Activated T-helper 1 cell treated with Interleukin-2 at 50 U/mL for 16 hours (primary cell): Measurements from ENCODE around the gene SMIM30.
"Not testable (repeated sequence)": the region's sequence is repeated elsewhere in the genome, so short reads cannot be mapped to it uniquely, and the experiment has no call there.

Source experiments
- DNase-seq: peaks from one replicate; pipeline ENCODE4 v3.0.0-alpha.2; 2020; ENCODE audit warnings: low read depth

Gene SMIM30

GRCh38 chr7:113118074-113118959, at the start of gene SMIM30:
TSS of gene SMIM30 (minus strand) at chr7:113118554. CDS start at chr7:113117578, 976 bp downstream.
- peak; percentile 77 for DNase-seq

GRCh38 chr7:113166176-113166575, 47.8 kb upstream of the SMIM30 start:
- not testable (repeated sequence) for DNase-seq

- DNase-seq: no peak
Observed at GRCh38 chr7:113161050-113161449, 42.7 kb upstream of the SMIM30 start.

GRCh38 chr7:113159746-113160339, 41.5 kb upstream of the SMIM30 start:
- DNase-seq: no peak

- no peak for DNase-seq
Observed at GRCh38 chr7:113158756-113159155, 40.4 kb upstream of the SMIM30 start.

GRCh38 chr7:113154117-113154516, 35.8 kb upstream of the SMIM30 start:
- DNase-seq: no peak

- DNase-seq: no peak
Observed at GRCh38 chr7:113144817-113145216, 26.5 kb upstream of the SMIM30 start.

- DNase-seq: no peak
Observed at GRCh38 chr7:113143486-113144257, 25.3 kb upstream of the SMIM30 start.

- no peak for DNase-seq
Observed at GRCh38 chr7:113142385-113143119, 24.2 kb upstream of the SMIM30 start.

GRCh38 chr7:113141803-113142202, 23.4 kb upstream of the SMIM30 start:
- DNase-seq: no peak

- no peak for DNase-seq
Observed at GRCh38 chr7:113140956-113141355, 22.6 kb upstream of the SMIM30 start.

GRCh38 chr7:113137241-113137640, 18.9 kb upstream of the SMIM30 start:
- no peak for DNase-seq

GRCh38 chr7:113134025-113134424, 15.7 kb upstream of the SMIM30 start:
- no peak for DNase-seq

GRCh38 chr7:113131367-113131766, 13.0 kb upstream of the SMIM30 start:
- DNase-seq: no peak

- no peak for DNase-seq
Observed at GRCh38 chr7:113128031-113128430, 9.7 kb upstream of the SMIM30 start.

GRCh38 chr7:113125728-113126127, 7.4 kb upstream of the SMIM30 start:
- no peak for DNase-seq

GRCh38 chr7:113122744-113123143, 4.4 kb upstream of the SMIM30 start:
- DNase-seq: no peak

GRCh38 chr7:113120647-113121046, 2.3 kb upstream of the SMIM30 start:
- no peak for DNase-seq

- no peak for DNase-seq
Observed at GRCh38 chr7:113119429-113119828, 1.1 kb upstream of the SMIM30 start.

- DNase-seq: not testable (repeated sequence)
Observed at GRCh38 chr7:113117374-113117774, 980 bp downstream of the SMIM30 start.

GRCh38 chr7:113113912-113114311, 4.4 kb downstream of the SMIM30 start:
- no peak for DNase-seq

- no peak for DNase-seq
Observed at GRCh38 chr7:113109718-113110117, 8.6 kb downstream of the SMIM30 start.
